Middle frontal gyrus (tissue), 1 donor: ENCODE results near the gene LTA.

Experiments used
- DNase-seq: peaks from one replicate; pipeline ENCODE4 v3.0.0-alpha.2; 2015; ENCODE audit warnings: low spot score; ENCODE audit errors: extremely low spot score

LTA gene

GRCh38 chr6:31569861-31570536 is 2.1 kb upstream of the LTA start:
- no peak for DNase-seq

- no peak for DNase-seq
These were observed 1.4 kb downstream of the LTA start for GRCh38 chr6:31573239-31574105.

GRCh38 chr6:31574106-31575061 is 2.3 kb downstream of the LTA start:
- DNase-seq: no peak

- DNase-seq: no peak
These were observed 3.3 kb downstream of the LTA start, which contains the start of gene TNF for GRCh38 chr6:31575335-31575901. Gene TNF (plus strand): TSS chr6:31575565. CDS start chr6:31575742, 177 bp downstream.

- no peak for DNase-seq
These were observed 4.0 kb downstream of the LTA start for GRCh38 chr6:31575952-31576685.

- DNase-seq: no peak
These were observed 4.9 kb downstream of the LTA start for GRCh38 chr6:31576897-31577578.

GRCh38 chr6:31577579-31577966 is 5.5 kb downstream of the LTA start:
- no peak for DNase-seq

- no peak for DNase-seq
These were observed 6.4 kb downstream of the LTA start for GRCh38 chr6:31578184-31579118.

GRCh38 chr6:31579119-31579505 is 7.0 kb downstream of the LTA start:
- no peak for DNase-seq

- no peak for DNase-seq
These were observed 7.7 kb downstream of the LTA start for GRCh38 chr6:31579546-31580437.

- no peak for DNase-seq
These were observed 8.3 kb downstream of the LTA start for GRCh38 chr6:31580438-31580740.

- DNase-seq: peak; percentile 58
These were observed 8.8 kb downstream of the LTA start for GRCh38 chr6:31580807-31581433.

- DNase-seq: no peak
These were observed 9.5 kb downstream of the LTA start for GRCh38 chr6:31581434-31582229.

- DNase-seq: no peak
These were observed 10.1 kb downstream of the LTA start, which contains the start of gene LTB for GRCh38 chr6:31582230-31582643. Gene LTB (minus strand): TSS chr6:31582424. CDS start chr6:31582417, 7 bp downstream.

- DNase-seq: no peak
These were observed 13.4 kb downstream of the LTA start for GRCh38 chr6:31585491-31585890.

GRCh38 chr6:31586008-31586407 is 13.9 kb downstream of the LTA start, which contains the start of gene LST1:
Gene LST1 (plus strand): TSS chr6:31586277. CDS start chr6:31587300, 1,023 bp downstream.
- DNase-seq: no peak
